Panc1 (cell line): Measurements from ENCODE around the gene ITM2C. TPM values are rescaled to one million over a fixed set of nuclear protein-coding genes. Genes with fewer than 3 reads are reported as not detected.

ENCODE experiments used
- ATAC-seq: fragments of 200-7000 bp; cut with Tn5 transposase; 2 replicates; pipeline ENCODE4 v1.9.1; 2020; ENCODE audit warnings: mild to moderate bottlenecking, moderate library complexity
- BruUV-seq: library from RNA; stranded (reverse); fragments of 400-500 nt; replicated peaks from 2 replicates; lab custom pipeline; 2021; lab: Mats Ljungman, UMichigan
- CTCF ChIA-PET: fragments of 300-600 bp; sonication (Branson Sonifier 250); formaldehyde crosslinking; loops from one replicate; lab custom pipeline; 2022; ENCODE audit warnings: antibody characterized with exemption; lab: Charles Lee
- POLR2A ChIA-PET: fragments of 300-600 bp; sonication (Branson Sonifier 250); formaldehyde crosslinking; loops from one replicate; lab custom pipeline; 2022; ENCODE audit warnings: antibody characterized with exemption; lab: Charles Lee
- DNase-seq: peaks from one replicate; pipeline ENCODE4 v3.0.0-alpha.2; 2010; ENCODE audit warnings: low read depth, low spot score
- H3K27ac ChIP-seq: 2 replicates; pipeline ENCODE4 v1.5.1; 2011; ENCODE audit warnings: mild to moderate bottlenecking, low read length, inconsistent platforms
- H3K27me3 ChIP-seq: fragments of 200-500 bp; sonication (Bioruptor generic); 2 replicates; pipeline ENCODE4 v1.6.0; 2014; ENCODE audit warnings: low read length, inconsistent platforms; ENCODE audit not compliant: control insufficient read depth, insufficient read depth
- H3K36me3 ChIP-seq: fragments of 200-500 bp; sonication (Bioruptor generic); 2 replicates; pipeline ENCODE4 v1.5.1; 2014; ENCODE audit warnings: inconsistent platforms, mild to moderate bottlenecking, low read length, moderate library complexity; ENCODE audit not compliant: control insufficient read depth, insufficient read depth
- H3K4me1 ChIP-seq: 2 replicates; pipeline ENCODE4 v1.5.1; 2011; ENCODE audit warnings: inconsistent platforms, mild to moderate bottlenecking, low read length, moderate library complexity; ENCODE audit not compliant: control insufficient read depth, insufficient read depth
- H3K4me3 ChIP-seq, 2 experiments: 2 replicates each; pipeline ENCODE4 v1.5.1; 2011 to 2012; ENCODE audit warnings: low read depth in 2 of 2, low read length in 2 of 2, mild to moderate bottlenecking in 2 of 2, inconsistent platforms in 1 of 2, moderate library complexity in 1 of 2
- H3K9me3 ChIP-seq: fragments of 200-500 bp; sonication (Bioruptor generic); 2 replicates; pipeline ENCODE4 v1.5.1; 2014; ENCODE audit warnings: low read depth, mild to moderate bottlenecking, inconsistent platforms, low read length, moderate library complexity; ENCODE audit not compliant: control insufficient read depth, insufficient read depth
- CTCF ChIP-seq: fragments of 450-650 bp; IDR thresholded peaks from 2 replicates; pipeline ENCODE4 v1.5.1; 2017; ENCODE audit warnings: mild to moderate bottlenecking
- POLR2AphosphoS5 ChIP-seq: IDR thresholded peaks from 2 replicates; pipeline ENCODE4 v1.6.1; 2012; ENCODE audit warnings: mild to moderate bottlenecking, low read depth, low read length, moderate library complexity
- REST ChIP-seq, 2 experiments: IDR thresholded peaks; 2 replicates each; pipeline ENCODE4 v1.6.1; 2011 to 2012; ENCODE audit warnings: low read depth in 2 of 2, control low read depth in 1 of 2, low read length in 1 of 2, mild to moderate bottlenecking in 1 of 2, moderate library complexity in 1 of 2; ENCODE audit not compliant: insufficient read depth in 1 of 2
- SIN3A ChIP-seq: IDR thresholded peaks from 2 replicates; pipeline ENCODE4 v1.6.1; 2012; ENCODE audit warnings: low read depth, mild to moderate bottlenecking, low read length, moderate library complexity, borderline replicate concordance; ENCODE audit not compliant: insufficient read depth
- TCF7L2 ChIP-seq: IDR thresholded peaks from 2 replicates; pipeline ENCODE4 v1.6.1; 2011; ENCODE audit warnings: mild to moderate bottlenecking, low read depth, low read length, inconsistent platforms
- in situ Hi-C: cut with HindIII; loops from 2 replicates; pipeline ENCODE4 v1.10.0; 2016; ENCODE audit warnings: low sequenced_read_pairs, low pct_unique_long_range_greater_than_20kb
- intact Hi-C: fragments of 100-400 bp; cut with micrococcal nuclease; formaldehyde crosslinking; loops from one replicate; pipeline ENCODE4 v1.10.0; 2022; ENCODE audit not compliant: unreplicated experiment
- total RNA-seq: library from RNA; stranded (reverse); gene quantifications from one replicate; pipeline ENCODE4 v1.2.1, GENCODE V29; 2021; ENCODE audit not compliant: unreplicated experiment

Gene ITM2C
- total RNA-seq, 1 experiment from 2014 or later = 114 TPM

- ChIA-PET CTCF (no interaction called here), POLR2A (no interaction called here)
- intact Hi-C loops = no loop called here
- no peak for TF ChIP-seq REST (IDR thresholded peaks at IDR 0.05; ENCODE audit: insufficient read depth in 1 of 2, low read depth in 2 of 2, low read length in 1 of 2)
- TF ChIP-seq CTCF = no peak
- no peak for TF ChIP-seq SIN3A
- no peak for TF ChIP-seq POLR2AphosphoS5
- no peak for TF ChIP-seq TCF7L2
- no peak for ATAC-seq
- Histone ChIP-seq H3K27ac (no peak overlapping the region), H3K9me3 (no peaks in the 10 kb centered on the region), H3K36me3 (no peaks in the 10 kb centered on the region), H3K4me1 (no peaks in the 10 kb centered on the region; the same call in 1 of the 2 replicates), H3K27me3 (no peaks in the 10 kb centered on the region), H3K4me3 (no peak overlapping the region)
- DNase-seq = no peak
- in situ Hi-C loops = no loop called here
- no TSS peak for BruUV-seq
Measured at GRCh38 chr2:230891064-230891463, 26.3 kb downstream of the ITM2C start.

DNA sequence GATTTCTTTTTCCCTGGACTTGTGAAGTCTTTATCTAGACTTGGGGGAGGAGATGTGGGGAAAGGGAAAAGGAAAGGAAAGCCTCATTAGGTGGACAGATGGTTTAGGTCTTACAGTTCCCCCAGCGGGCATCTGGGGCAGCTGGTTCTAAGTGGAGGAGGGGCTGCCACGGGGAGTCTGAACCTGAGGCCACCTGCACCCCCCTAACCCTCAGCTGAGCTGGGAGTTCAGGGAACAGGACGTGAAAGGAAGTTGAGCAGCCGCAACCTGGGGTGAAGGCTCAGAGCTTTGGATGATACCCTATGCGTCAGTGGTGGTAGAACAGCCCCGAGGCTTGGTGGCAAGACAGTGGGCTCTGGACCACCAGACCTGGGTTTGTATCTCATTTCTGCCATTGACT, 26.8 kb downstream of the ITM2C start:
- BruUV-seq = no TSS peak
- no peak for TF ChIP-seq CTCF
- no peak for TF ChIP-seq TCF7L2
- no peak for TF ChIP-seq POLR2AphosphoS5
- TF ChIP-seq SIN3A = no peak
- no peak for TF ChIP-seq REST (IDR thresholded peaks at IDR 0.05; ENCODE audit: insufficient read depth in 1 of 2, low read depth in 2 of 2, low read length in 1 of 2)
- H3K4me1 ChIP-seq = no peaks in the 10 kb centered on the region; the same call in 1 of the 2 replicates
- no peak overlapping the region for H3K27ac ChIP-seq
- H3K27me3 ChIP-seq = no peaks in the 10 kb centered on the region
- ATAC-seq (no peak), DNase-seq (no peak)
- H3K36me3 ChIP-seq = no peaks in the 10 kb centered on the region
- in situ Hi-C loops = no loop called here
- POLR2A ChIA-PET = no interaction called here
- intact Hi-C loops = no loop called here
- no peak overlapping the region for H3K4me3 ChIP-seq
- no peaks in the 10 kb centered on the region for H3K9me3 ChIP-seq
- CTCF ChIA-PET = no interaction called here
